IPS-NIHi7 (cell line): ENCODE results near the gene CFAP119.

Experiments used
- DNase-seq: peaks from one replicate; pipeline ENCODE4 v3.0.0; 2012; ENCODE audit warnings: mixed read lengths; ENCODE audit errors: extremely low spot score

Gene CFAP119

GRCh38 chr16:30710971-30711370, 50.9 kb downstream of the CFAP119 start:
- no peak for DNase-seq
